ENCODE measurements around the gene EXOC3.

The EXOC3 gene

GRCh38 chr5:463952-464351 lies 21.0 kb downstream of the EXOC3 start:
- Histone ChIP-seq H3K27ac (replicated peaks) (no peak overlapping the region), H3K4me3 (replicated peaks; ENCODE audit: insufficient read depth, low read length) (no peak overlapping the region), H3K27me3 (ENCODE audit: insufficient read depth, poor library complexity, severe bottlenecking) (no peaks in the 10 kb centered on the region)
- TF ChIP-seq, protein P1, sequence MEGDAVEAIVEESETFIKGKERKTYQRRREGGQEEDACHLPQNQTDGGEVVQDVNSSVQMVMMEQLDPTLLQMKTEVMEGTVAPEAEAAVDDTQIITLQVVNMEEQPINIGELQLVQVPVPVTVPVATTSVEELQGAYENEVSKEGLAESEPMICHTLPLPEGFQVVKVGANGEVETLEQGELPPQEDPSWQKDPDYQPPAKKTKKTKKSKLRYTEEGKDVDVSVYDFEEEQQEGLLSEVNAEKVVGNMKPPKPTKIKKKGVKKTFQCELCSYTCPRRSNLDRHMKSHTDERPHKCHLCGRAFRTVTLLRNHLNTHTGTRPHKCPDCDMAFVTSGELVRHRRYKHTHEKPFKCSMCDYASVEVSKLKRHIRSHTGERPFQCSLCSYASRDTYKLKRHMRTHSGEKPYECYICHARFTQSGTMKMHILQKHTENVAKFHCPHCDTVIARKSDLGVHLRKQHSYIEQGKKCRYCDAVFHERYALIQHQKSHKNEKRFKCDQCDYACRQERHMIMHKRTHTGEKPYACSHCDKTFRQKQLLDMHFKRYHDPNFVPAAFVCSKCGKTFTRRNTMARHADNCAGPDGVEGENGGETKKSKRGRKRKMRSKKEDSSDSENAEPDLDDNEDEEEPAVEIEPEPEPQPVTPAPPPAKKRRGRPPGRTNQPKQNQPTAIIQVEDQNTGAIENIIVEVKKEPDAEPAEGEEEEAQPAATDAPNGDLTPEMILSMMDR (IDR thresholded peaks at IDR 0.05; ENCODE audit: insufficient read depth, low read length) = no peak
- TF ChIP-seq REST (IDR thresholded peaks at IDR 0.05; ENCODE audit: insufficient replicate concordance, low read depth) (no peak), GABPA (IDR thresholded peaks at IDR 0.05; ENCODE audit: low read depth) (no peak), POLR2AphosphoS5 (IDR thresholded peaks at IDR 0.05; ENCODE audit: low read depth) (peak; percentile 82), SPI1 (IDR thresholded peaks at IDR 0.05; ENCODE audit: borderline replicate concordance, low read depth) (peak; percentile 87)
- peak in 1 of 2 experiments; percentile 52 for DNase-seq (ENCODE audit: low read depth in 1 of 2, low spot score in 1 of 2)

- Histone ChIP-seq H3K27ac (replicated peaks) (no peak overlapping the region), H3K27me3 (ENCODE audit: insufficient read depth, poor library complexity, severe bottlenecking) (no peaks in the 10 kb centered on the region), H3K4me3 (replicated peaks; ENCODE audit: insufficient read depth, low read length) (no peak overlapping the region)
- TF ChIP-seq GABPA (IDR thresholded peaks at IDR 0.05; ENCODE audit: low read depth) (no peak), SPI1 (IDR thresholded peaks at IDR 0.05; ENCODE audit: borderline replicate concordance, low read depth) (no peak), REST (IDR thresholded peaks at IDR 0.05; ENCODE audit: insufficient replicate concordance, low read depth) (no peak), POLR2AphosphoS5 (IDR thresholded peaks at IDR 0.05; ENCODE audit: low read depth) (no peak)
- TF ChIP-seq, protein P1 (IDR thresholded peaks at IDR 0.05; ENCODE audit: insufficient read depth, low read length) = no peak
- no peak for DNase-seq (ENCODE audit: low read depth in 1 of 2, low spot score in 1 of 2)
Observed at GRCh38 chr5:464446-464842, 21.5 kb downstream of the EXOC3 start.

DNA sequence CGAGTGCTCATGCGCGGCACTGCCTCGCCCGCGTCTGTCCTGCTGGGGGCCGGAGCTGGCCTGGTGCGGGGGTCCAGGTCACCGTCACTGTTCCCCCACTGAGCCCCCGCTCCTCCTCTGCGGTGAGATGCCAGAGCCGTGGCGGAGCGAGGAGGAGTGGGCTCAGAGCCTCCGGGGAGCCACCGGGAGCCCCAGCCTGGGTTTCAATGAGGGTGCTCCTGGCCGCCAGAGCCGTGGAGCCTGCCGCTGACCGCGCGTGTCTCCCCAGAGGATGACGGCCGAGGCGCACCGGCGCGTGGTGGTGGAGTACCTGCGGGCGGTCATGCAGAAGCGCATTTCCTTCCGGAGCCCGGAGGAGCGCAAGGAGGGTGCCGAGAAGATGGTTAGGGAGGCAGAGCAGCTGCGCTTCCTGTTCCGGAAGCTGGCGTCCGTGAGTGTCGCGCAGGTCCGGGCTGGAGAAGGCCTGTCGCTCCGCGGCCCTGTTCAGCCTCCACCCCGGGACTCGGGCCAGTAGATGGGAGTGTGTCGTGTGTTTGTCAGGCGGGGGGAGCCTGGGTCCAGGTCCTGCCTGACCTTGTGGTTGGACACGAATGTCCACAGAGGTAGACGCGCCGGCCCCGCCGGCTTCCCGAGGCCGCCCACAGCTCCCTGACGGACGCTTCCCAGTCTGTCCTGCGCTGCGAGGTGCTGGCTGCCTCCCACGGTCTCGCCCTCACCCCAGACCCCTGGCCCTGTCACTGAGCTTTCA lies 22.0 kb downstream of the EXOC3 start:
- TF ChIP-seq POLR2AphosphoS5 (IDR thresholded peaks at IDR 0.05; ENCODE audit: low read depth) (peak; percentile 20; the same call in 1 of the 2 replicates), SPI1 (IDR thresholded peaks at IDR 0.05; ENCODE audit: borderline replicate concordance, low read depth) (no peak)
- no peaks in the 10 kb centered on the region for H3K27me3 ChIP-seq (ENCODE audit: insufficient read depth, poor library complexity, severe bottlenecking)
- no peak for DNase-seq (ENCODE audit: low read depth in 1 of 2, low spot score in 1 of 2)
- H3K27ac ChIP-seq (replicated peaks) = no peak overlapping the region
- H3K4me3 ChIP-seq (replicated peaks; ENCODE audit: insufficient read depth, low read length) = no peak overlapping the region

GRCh38 chr5:465591-466403 lies 22.8 kb downstream of the EXOC3 start:
- no peak for DNase-seq (ENCODE audit: low read depth in 1 of 2, low spot score in 1 of 2)
- H3K27me3 ChIP-seq (ENCODE audit: insufficient read depth, poor library complexity, severe bottlenecking) = no peaks in the 10 kb centered on the region
- no peak overlapping the region for H3K4me3 ChIP-seq (replicated peaks; ENCODE audit: insufficient read depth, low read length)
- H3K27ac ChIP-seq (replicated peaks) = no peak overlapping the region
- 0 out of 2 replicates have a peak, but pooled peaks have one; percentile 1 for TF ChIP-seq POLR2AphosphoS5 (IDR thresholded peaks at IDR 0.05; ENCODE audit: low read depth)
- TF ChIP-seq GABPA (IDR thresholded peaks at IDR 0.05; ENCODE audit: low read depth) = no peak

Data from HL-60 (cell line).